D721Med (cell line): ENCODE results near the gene ACTR6.
A peak's percentile ranks its signal among the peaks of the same experiment; 100 is the strongest.

Source experiments
- DNase-seq: peaks from one replicate; pipeline ENCODE4 v3.0.0; 2011; ENCODE audit warnings: low spot score; ENCODE audit not compliant: insufficient read length
- FAIRE-seq: peaks from 2 replicates; lab custom pipeline; 2011; peaks lifted over from hg19 to GRCh38; lab: Jason Lieb, UNC
- TF ChIP-seq, protein P1 (sequence below): IDR thresholded peaks from 2 replicates; pipeline ENCODE4 v1.5.1; 2012; ENCODE audit warnings: mild to moderate bottlenecking, control low read depth; ENCODE audit not compliant: insufficient read depth; ENCODE audit errors: missing control alignments

ACTR6 gene

DNA sequence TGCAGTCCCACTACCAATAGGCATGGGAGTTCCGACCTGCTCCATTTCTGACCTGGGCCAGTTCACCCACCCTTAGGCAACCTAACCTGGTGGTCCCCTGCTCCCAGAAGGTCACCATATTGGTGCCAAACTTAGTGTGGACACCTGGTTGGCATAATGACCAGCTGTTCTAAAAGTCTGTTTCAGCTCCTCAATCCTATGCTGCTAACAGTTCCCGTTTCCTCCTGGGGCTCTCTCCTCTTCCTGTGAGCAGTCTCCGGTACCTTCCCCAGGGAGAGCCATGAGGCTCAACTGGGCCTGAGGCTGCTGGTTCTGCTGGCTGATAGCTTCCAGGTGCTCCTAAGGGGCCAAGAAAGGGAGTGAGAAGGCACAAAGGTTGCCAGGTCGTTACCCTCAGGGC, 42.1 kb upstream of the ACTR6 start:
- FAIRE-seq (no peak), DNase-seq (no peak)
- TF ChIP-seq, protein P1, sequence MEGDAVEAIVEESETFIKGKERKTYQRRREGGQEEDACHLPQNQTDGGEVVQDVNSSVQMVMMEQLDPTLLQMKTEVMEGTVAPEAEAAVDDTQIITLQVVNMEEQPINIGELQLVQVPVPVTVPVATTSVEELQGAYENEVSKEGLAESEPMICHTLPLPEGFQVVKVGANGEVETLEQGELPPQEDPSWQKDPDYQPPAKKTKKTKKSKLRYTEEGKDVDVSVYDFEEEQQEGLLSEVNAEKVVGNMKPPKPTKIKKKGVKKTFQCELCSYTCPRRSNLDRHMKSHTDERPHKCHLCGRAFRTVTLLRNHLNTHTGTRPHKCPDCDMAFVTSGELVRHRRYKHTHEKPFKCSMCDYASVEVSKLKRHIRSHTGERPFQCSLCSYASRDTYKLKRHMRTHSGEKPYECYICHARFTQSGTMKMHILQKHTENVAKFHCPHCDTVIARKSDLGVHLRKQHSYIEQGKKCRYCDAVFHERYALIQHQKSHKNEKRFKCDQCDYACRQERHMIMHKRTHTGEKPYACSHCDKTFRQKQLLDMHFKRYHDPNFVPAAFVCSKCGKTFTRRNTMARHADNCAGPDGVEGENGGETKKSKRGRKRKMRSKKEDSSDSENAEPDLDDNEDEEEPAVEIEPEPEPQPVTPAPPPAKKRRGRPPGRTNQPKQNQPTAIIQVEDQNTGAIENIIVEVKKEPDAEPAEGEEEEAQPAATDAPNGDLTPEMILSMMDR: no peak

DNA sequence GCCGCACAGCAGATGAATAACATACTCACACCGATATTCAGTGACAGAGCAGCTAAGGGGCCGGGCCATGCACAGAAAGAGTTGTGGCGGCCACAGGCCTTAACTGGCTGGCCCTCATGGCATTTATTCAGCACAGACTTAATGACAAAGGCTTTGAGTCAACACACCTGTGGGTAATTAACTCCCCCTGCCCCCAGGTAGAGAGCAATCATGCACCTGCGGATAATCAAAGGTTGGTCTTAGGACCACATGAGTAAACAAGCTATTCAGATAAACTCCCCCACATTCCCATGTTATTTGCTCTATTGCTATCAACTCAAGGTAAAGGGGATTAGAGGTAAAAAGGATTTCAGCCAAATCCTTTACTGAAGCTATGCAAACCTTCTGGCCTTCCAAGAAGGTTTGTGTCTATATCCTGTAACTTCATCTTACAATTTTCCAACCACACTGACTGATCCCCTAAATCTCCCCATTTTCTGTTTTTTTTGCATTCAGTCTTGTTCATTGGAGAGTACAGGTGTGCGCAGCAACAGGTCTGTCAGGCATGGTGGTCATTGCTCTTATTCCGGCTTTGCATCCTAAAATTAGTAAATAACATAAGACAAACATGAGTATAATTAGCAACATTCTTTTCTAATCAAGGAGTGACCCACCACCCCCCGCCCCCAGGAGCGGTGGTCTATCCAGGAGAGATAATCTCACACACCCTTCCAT, 41.1 kb upstream of the ACTR6 start:
- FAIRE-seq (no peak), DNase-seq (no peak)
- TF ChIP-seq, protein P1: no peak

DNA sequence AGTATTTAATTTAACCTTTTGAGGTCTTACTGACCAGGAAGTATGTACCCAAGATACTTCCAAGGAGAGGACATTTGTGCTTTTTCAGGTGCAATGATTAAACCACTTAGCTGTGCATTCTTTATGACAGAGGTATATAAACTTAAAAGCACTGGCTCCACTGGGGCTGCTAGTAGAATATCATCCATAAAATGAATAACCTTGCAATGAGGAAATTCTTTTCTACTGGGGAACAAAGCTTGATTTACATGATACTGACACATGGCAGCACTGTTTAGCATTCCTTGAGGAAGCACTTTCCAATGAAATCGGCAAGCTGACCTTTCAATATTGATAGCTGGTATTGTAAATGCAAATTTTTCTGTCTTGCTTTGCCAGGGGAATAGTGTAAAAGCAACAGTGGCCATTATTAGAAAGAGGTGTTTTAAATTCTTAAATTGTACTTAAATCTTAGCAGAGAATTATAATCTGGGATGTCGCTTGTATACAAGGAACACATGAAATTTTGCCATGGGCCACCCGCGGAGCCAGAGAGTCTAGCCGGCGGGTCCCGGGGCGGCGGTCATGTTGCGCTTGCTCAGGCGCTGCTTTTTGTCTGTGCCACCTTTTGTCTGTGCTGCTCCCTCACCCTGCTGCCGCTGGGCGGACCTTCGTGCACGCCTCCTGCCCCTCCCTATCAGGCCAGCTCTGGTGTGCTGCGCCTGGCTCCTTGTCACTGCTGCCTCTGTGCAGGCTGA, 37.0 kb upstream of the ACTR6 start:
- FAIRE-seq: no peak

DNA sequence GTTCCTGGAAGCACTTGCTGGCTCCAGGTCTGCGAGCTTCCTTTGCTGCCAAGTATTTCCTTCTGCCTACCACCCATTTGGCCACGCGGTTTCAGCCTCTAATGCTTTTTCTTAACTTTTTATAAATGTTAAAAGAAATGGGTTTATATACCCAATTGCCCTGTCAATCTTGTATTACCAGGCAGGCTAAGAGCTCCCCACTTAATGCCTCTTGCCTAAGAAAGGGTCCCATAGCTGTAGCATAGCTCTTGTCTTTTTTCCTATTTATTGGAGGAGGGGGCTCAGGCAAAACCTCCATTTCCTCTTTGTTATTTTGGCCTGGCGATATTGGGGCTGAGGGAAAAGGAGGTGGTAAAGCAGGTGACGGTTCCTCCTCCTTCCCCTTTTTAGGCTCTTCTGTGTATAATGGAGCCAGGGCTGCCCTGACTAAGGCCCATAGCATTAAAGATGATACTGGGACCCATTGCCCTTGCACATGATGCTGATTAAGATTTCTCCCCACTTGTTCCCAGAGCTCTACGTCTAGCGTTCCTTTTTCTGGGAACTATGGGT, 36.4 kb upstream of the ACTR6 start:
- TF ChIP-seq, protein P1: no peak
- DNase-seq (no peak), FAIRE-seq (no peak)

More for the DNA sequence above, 37.0 kb upstream of the ACTR6 start:
- TF ChIP-seq, protein P1: no peak
- peak; percentile 48 for DNase-seq

DNA sequence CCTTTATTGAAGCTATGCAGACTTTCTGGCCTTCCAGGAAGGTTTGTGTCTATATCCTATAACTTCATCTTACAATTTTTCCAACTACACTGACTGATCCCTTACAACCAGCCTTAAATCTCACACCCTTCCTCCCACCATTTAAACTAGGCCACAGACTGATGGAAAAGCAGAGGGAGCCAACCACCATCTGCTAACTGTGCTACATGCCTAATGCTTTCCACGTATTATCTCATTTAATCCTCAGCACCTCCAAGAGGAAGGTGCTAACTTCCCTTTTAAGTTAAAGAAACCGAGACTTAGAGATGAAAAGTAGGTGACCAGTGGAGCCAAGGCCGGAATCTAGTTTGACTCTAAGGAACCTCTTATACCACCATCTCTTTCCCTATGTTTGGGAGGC, 35.3 kb upstream of the ACTR6 start:
- DNase-seq: no peak
- FAIRE-seq: no peak
- TF ChIP-seq, protein P1: no peak

DNA sequence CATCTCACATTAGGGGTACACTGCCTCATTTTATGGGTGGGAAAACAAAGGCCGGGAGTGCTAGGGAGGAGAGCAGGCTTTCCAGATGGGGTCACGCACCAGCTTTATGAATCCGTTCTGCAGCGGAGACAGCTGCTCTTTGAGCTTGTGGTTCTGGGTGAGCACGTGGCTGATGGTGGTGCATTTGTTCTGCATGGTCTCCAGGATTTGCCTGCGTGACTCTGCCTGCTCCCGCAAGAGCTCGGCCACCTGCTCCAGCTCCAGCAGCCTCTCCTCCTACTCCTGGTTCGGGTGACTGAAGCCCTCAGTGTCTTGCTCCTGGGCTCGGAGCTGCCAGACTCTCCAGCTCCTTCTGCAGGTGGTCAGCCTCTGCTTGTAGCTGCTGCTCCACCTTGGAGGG, 34.4 kb upstream of the ACTR6 start:
- FAIRE-seq: no peak
- TF ChIP-seq, protein P1: no peak
- DNase-seq: no peak

DNA sequence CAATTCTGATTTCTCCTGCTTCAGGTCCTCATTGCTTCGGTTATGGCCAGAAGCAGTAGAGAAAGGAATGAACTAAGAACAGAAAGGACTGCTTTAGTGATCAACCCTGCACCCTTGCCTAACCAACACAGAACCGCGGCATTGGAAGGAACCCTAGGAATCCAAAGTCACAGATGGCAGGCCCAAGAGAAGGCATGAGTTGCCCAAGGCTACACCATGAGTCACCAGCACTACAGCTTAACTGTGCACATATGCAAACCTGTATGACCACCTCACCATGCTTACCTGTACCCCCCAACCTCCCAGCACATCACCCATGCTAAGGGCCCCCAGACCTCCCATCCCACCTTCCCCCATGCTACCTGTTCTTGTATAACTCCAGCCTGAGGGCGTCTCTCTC, 32.1 kb upstream of the ACTR6 start:
- no peak for DNase-seq

More for the DNA sequence above, 32.1 kb upstream of the ACTR6 start:
- TF ChIP-seq, protein P1: no peak
- no peak for FAIRE-seq
